ENCODE measurements around the gene CCL24.

GRCh38 chr7:75842836-75843446, 29.3 kb upstream of the CCL24 start:
- no peak for TF ChIP-seq RAD21 (IDR thresholded peaks at IDR 0.05; ENCODE audit: low read depth)
- TF ChIP-seq ZBTB7A (IDR thresholded peaks at IDR 0.05; ENCODE audit: low read depth), result no peak
- no peak for TF ChIP-seq USF1 (IDR thresholded peaks at IDR 0.05)
- TF ChIP-seq REST (IDR thresholded peaks at IDR 0.05; ENCODE audit: low read depth), result no peak
- peak; percentile 70 for TF ChIP-seq CEBPB (IDR thresholded peaks at IDR 0.05)
- TF ChIP-seq TAF1 (IDR thresholded peaks at IDR 0.05; ENCODE audit: low read depth), result no peak
- no peak for TF ChIP-seq EP300 (IDR thresholded peaks at IDR 0.05; ENCODE audit: borderline replicate concordance)
- TF ChIP-seq YY1 (IDR thresholded peaks at IDR 0.05; ENCODE audit: low read depth), result no peak

Measured in Ishikawa (cell line).